HG03066 (cell line): ENCODE results near the gene CPNE4.

ENCODE experiments used
- ATAC-seq: cut with Tn5 transposase; IDR thresholded peaks from one replicate; pipeline ENCODE4 v1.9.1; 2021; ENCODE audit warnings: low read depth; ENCODE audit not compliant: unreplicated experiment

The CPNE4 gene

GRCh38 chr3:131619821-131620220 lies 415.0 kb downstream of the CPNE4 start:
- ATAC-seq: no peak

- ATAC-seq: no peak
These were observed 418.1 kb downstream of the CPNE4 start for GRCh38 chr3:131616719-131617118.

- no peak for ATAC-seq
These were observed 422.1 kb downstream of the CPNE4 start for GRCh38 chr3:131612745-131613144.

GRCh38 chr3:131610174-131610573 lies 424.6 kb downstream of the CPNE4 start:
- no peak for ATAC-seq

GRCh38 chr3:131608741-131609140 lies 426.1 kb downstream of the CPNE4 start:
- no peak for ATAC-seq

GRCh38 chr3:131608296-131608695 lies 426.5 kb downstream of the CPNE4 start:
- ATAC-seq: no peak

- no peak for ATAC-seq
These were observed 428.9 kb downstream of the CPNE4 start for GRCh38 chr3:131605916-131606315.

- no peak for ATAC-seq
These were observed 432.6 kb downstream of the CPNE4 start for GRCh38 chr3:131602011-131602779.

- ATAC-seq: no peak
These were observed 437.0 kb downstream of the CPNE4 start for GRCh38 chr3:131597816-131598215.

GRCh38 chr3:131596884-131597283 lies 437.9 kb downstream of the CPNE4 start:
- no peak for ATAC-seq

GRCh38 chr3:131591394-131592014 lies 443.3 kb downstream of the CPNE4 start:
- no peak for ATAC-seq

GRCh38 chr3:131586277-131586676 lies 448.5 kb downstream of the CPNE4 start:
- ATAC-seq: no peak

- no peak for ATAC-seq
These were observed 452.4 kb downstream of the CPNE4 start for GRCh38 chr3:131582438-131582837.

- no peak for ATAC-seq
These were observed 466.4 kb downstream of the CPNE4 start for GRCh38 chr3:131568460-131568859.

GRCh38 chr3:131564812-131565211 lies 470.0 kb downstream of the CPNE4 start:
- no peak for ATAC-seq

- no peak for ATAC-seq
These were observed 473.3 kb downstream of the CPNE4 start for GRCh38 chr3:131561511-131561910.

GRCh38 chr3:131560795-131561194 lies 474.0 kb downstream of the CPNE4 start:
- ATAC-seq: no peak

GRCh38 chr3:131555456-131555855 lies 479.4 kb downstream of the CPNE4 start:
- no peak for ATAC-seq

- peak; percentile 97 for ATAC-seq
These were observed 481.1 kb downstream of the CPNE4 start for GRCh38 chr3:131553495-131554247.

- no peak for ATAC-seq
These were observed 483.1 kb downstream of the CPNE4 start for GRCh38 chr3:131551761-131552160.
